Brain pericyte (primary cell): Measurements from ENCODE around the gene CXCR5.

Experiments used
- DNase-seq: peaks from one replicate; pipeline ENCODE4 v3.0.0-alpha.2; 2012; ENCODE audit warnings: low read depth, low spot score

Gene CXCR5

DNA sequence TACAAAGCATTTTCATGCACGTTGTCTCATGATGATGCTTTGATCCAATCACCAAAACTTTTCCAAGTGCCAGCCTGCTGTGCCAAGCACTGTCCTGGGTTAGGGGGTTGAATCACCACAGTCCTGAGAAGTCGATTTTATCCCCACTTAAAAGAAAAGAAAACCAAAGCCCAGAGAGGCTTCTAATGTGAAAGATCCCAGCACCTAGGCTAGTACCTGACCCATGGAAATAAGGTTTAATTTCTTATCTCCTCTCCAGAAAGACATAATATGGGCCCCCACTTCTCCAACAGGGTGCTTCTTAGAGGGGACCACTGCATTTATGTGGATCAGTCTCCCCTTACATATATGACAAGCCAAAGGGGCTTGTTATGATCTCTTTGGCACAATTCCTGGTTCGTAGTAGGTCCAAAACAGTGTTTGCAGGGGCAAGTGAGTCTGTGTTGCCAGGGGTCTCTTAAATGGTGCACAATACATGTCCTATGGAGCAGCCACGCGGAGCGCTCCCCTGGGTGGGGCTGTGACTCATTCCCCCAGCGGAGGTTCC lies 43.9 kb downstream of the CXCR5 start:
- no peak for DNase-seq

DNA sequence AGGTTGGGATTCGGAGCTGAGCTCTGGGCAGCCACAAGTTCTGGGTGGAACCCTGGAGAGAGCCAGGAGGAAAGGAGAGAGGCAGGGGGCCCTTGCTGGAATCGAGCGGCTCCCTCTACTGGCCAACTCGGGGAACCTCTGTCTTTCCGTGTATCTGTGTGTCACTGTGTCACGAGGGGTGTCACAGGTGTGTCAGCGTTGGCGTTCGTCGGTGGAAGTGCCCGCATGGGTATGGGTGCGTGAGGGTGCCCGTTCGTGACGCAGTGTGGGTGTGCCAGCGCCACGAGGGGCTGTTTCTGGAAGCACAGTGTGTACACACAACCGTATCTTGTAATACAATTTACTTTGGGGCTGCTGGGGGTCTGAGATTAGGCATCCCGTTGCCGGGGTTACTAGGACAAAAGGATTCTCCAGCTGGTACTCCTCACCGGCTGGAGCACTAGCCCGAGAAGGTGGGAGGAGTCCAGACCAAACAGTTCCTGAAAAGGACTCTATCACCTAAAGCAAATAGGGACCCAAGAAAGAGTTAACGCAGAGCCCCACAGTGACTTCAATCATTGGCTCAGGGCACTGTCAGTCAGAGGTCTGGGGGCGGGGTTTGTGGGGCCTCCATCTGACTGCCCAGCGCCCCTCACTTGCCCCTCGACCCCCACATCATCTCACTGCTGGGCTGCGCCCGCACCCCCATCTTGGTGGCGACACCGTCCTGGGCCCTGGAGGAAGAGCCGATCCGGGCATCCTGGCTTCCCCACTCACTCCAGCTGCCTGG lies 44.6 kb downstream of the CXCR5 start:
- no peak for DNase-seq

DNA sequence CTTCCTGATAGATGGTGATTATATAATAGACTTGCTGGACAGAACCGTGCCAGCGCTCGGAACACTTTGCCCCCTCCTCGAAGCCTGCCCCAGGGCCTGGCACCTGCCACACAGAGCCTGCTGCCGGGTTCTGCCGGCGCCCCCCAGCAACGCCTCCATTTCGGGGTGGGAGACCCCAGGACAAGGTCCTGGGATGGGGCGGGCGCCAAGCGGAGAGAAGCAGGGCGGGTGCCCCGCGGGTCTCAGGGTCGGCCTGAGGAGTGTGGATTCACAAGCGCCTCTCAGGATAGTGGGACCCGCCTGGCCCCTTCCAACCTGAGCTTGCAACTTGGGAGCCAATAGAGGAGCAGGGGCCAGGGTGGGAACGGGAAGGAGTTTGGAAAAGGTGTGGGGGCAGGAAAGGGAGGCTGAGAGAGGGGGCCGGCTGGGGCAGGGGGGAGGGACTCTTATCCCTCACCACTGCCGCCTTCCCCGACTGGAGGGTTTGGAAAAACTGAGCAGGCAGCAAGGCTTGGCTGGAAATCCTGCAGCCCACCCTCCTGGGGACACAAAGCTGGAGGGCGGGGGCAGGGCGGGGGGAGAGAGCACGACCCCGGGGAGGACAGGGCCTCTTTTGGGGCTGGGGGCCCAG lies 45.3 kb downstream of the CXCR5 start:
- no peak for DNase-seq

DNA sequence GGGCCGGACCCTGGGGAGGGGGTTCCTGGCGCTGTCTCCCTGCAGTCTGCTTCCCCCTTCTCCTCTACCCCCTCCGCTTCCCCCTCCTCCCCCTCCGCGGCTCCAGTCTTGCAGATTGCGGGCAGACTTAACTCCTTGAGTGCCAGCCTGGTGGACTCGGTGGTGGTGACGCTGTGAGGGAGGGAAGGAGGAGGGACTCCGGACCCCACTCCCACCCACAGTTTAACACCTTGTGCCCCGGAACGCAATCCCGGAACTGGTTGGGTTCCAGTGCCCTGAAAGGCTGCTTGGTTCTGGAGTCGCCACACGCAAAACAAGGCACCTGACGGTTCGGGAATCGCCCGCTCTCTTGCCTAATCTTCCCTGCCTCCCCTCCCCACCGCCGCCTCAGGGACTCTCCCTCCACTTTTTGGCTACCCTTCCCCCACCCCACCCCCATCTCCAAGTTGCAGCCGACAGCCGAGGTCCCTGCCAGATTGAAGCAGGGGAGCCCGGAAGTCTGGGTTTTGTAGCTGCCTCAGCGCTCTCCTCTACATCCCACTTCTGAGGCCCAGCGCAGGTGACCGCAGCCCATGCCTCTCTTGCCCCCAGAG lies 45.9 kb downstream of the CXCR5 start:
- DNase-seq, result no peak

DNA sequence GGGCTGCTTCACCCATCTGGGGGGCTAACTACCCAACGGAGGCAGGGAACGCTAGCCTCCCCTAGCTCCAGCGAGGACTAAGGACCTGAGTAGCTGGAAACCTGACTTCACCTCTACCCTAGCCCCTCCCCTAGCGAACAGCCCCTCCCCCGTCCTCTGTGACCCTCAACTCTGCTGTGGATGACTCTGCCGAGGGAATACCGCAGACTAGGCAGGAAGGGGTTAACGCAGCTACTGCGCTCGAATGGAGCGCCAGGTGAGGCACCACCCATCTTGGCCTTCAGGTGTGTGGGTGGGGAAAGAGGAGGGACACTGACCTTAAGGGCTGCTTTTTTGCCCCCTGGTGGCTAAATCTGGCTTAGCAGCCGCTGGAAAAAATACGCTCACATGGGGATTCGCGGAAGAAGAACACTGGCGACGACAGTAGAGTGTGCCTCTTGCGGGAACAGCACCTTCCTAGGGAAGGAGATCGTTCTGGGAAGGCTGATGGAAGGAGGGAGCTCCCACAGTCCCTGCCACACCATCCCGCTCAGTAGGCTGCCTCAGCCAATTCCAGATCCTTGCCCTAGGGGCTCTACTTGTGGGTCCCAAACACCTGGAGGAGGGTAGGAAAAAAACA lies 46.5 kb downstream of the CXCR5 start:
- no peak for DNase-seq

DNA sequence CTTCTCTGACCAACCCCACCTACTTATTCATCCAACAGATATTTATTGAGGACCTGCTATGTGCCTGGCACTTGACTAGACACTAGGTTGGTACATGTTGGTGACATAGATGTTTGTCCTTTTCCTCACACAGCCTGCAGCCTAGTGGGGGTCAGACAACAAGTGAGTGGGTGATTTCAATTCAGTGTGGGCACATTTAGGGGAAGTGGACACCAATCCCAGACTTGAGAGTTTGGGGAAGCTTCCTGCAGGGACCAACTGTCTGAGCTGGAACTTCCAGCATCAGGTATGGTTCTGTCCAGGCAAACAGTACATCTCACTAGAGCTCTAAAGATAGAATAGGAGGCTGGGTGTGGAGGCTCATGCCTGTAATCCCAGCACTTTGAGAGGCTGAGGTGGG lies 47.9 kb downstream of the CXCR5 start:
- DNase-seq, result no peak

DNA sequence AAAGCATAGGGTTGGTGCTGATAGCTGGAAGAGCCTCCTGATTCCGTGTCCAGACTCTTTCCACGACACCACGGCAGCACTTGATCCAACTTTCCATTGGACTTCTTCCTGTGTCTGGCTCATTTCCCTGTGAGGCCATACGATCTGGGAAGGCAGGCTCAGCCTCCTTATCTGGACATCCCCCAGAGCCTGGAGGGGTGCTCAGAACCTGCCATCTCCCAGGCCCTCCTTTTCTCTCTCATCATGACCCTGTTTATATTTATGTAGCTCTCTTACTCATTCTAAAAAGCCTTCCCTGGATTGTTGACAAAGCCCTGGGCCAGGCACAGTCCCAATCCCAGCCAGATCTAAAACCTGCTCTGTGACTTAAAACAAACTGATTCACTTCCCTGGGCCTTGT lies 49.8 kb downstream of the CXCR5 start:
- DNase-seq, result no peak

DNA sequence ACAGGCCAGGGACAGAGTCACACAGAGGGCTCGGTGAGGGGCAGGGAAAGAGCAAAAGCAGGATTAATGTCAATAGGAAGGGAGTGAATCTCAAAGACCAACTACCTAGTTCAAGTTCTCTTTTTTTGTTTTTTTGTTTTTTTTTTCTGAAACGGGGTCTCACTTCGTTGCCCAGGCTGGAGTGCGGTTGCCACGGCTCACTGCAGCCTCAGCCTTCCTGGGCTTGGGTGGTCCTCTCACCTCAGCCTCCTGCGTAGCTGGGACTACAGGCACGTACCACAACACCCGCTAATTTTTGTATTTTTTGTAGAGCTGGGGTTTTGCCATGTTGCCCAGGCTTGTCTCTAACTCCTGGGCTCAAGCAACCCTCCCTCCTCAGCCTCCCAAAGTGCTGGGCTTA lies 51.7 kb downstream of the CXCR5 start:
- DNase-seq, result no peak

DNA sequence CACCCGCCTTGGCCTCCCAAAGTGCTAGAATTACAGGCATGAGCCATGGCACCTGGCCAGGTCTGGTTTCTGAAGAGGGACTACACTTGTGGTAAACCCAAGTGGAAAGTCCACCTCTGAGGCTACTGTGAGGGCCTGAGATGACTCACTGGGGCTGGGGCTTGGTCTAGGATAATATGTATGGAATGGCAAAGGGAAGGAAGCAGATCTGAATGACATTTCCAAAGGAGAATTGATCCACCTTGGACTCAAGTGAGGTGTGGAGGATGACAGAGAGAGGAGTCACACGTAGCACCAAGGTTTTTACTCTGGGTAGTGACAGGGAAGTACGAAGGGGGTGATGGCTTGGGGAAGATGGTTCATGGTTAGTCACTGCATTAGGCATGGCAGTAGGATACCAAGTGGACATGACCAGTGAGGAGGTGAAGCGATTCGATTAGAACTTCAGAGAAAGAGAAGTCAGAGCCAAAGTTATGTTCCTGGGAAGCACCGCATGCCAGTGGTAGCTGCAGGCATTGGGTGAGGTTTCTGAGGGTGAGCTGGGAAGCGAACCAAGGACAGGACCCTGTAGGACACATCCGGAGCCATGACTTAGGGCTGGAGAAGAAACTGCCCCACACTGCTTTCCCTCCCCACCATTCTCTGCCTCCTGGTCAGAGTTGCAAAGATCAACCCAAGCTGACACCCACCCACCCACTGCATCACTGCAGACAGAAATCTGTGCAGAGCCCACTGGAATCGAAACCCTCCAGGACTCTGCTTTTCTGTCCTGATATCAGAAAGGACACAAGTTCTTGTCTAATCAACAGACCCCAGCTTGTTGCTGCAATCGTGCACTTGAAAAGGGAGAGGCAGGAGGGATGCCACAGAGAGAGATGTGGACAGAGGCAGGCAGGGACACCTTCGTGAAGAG lies 55.1 kb downstream of the CXCR5 start:
- DNase-seq, result no peak

DNA sequence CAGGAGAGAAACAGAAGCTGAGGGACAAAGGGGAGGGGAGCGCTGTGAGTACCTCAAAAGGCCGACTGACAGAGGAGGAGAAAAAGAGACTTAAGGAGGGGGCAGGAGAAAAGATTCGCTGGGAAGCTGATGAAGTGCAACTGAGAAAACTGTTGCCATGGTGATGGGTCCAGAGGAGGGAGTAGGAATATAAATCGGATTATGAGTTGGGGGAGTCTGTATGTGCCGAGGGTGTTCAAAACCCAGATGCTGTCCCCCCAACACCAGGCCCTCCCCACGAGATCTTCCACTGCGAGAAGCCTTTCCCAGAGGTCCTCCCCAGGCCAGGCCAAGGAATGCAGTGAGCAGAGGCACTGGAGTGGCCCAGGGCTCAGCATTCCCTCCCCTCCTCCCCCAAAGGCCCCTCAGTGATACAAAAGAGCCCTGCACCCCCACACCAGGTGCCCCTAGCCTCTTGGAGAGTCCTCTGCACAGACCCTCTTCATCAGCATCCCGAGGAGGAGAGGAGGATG lies 55.8 kb downstream of the CXCR5 start:
- no peak for DNase-seq

DNA sequence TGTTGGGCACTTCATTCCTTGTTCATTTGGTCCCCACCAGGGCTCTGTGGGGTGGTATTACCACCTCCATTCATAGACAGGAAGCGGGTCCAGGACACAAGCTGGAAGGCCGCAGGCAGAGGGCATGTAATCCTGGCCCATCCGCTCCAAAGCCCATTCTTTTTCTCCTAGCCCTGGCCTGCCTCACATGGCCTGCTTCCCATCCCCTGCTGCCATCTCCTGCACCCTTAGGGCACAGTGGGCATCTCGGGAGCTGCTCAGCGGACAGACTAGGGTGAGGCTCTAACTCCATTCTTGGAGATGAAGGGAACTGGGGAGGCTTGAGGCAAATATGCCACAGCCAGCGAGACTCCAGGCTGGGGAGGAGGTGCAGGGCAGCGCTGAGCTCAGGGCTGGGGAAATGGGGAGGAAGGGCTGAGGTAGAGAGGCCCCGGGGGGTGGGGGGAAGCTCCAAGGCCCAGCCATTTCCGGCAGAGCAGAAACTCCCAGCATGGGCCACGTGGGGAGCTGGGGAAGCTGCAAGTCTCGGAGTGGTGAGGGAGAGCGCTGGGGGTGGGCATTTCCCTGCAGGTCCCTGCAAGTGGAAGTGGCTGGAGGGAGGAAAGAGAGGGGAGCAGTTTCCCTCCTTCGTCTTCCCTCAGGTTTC lies 56.4 kb downstream of the CXCR5 start:
- no peak for DNase-seq

DNA sequence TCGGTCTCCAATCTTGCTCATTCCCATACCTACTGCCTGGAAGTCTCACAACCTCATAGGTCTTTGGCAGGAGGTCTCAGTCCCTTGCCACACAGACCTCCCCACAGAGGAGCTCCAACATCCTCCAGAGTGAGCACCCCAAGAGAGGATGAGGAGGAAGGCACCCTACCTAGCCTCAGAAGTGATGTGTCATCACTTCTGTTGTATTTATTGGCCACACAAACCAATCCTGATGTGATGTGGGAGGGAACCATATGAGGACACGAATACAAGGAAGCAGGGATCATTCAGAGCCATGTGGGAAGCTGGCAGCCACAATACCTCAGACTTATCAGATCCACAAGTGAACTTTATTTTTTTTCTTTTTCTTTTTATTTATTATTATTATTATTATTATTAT lies 63.4 kb downstream of the CXCR5 start:
- no peak for DNase-seq
